HG03066 (cell line): Measurements from ENCODE around the gene LAMB3.

Source experiments
- ATAC-seq: cut with Tn5 transposase; IDR thresholded peaks from one replicate; pipeline ENCODE4 v1.9.1; 2021; ENCODE audit warnings: low read depth; ENCODE audit not compliant: unreplicated experiment

Gene LAMB3

GRCh38 chr1:209619696-209620486 lies 32.3 kb downstream of the LAMB3 start:
- no peak for ATAC-seq

DNA sequence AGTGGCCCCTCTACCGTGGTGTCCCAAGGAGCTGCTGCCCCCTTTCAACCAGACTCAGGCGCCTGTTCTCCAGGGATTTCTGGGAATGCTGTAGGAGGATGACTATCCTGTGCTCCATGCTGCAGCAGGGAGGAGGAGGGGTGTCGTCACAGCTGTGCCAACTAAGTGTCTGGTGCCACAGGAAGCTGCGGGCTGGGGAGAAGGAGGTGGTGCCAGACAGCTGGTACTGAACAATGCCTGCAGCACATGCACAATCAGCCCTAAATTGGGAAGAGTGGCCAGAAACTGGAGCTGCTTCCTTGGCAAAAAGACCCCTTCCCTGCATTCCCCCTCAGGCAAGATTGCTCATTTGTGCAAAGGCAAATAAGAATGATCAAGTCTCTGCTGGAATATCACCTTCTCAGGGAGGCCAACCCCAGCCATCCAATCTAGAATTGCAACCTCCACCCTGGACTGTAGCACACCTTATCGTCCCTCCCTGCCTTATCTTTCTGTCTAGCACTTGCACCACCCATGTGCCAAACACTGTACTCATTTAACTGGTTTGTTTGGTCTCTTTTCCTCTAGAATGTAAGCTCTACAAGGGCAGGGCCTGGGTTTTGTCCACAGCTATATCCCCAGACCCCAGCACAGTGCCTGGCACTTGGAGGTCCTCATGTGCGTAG lies 33.3 kb downstream of the LAMB3 start:
- ATAC-seq: no peak

- no peak for ATAC-seq
Observed at GRCh38 chr1:209618291-209618690, 33.9 kb downstream of the LAMB3 start.

DNA sequence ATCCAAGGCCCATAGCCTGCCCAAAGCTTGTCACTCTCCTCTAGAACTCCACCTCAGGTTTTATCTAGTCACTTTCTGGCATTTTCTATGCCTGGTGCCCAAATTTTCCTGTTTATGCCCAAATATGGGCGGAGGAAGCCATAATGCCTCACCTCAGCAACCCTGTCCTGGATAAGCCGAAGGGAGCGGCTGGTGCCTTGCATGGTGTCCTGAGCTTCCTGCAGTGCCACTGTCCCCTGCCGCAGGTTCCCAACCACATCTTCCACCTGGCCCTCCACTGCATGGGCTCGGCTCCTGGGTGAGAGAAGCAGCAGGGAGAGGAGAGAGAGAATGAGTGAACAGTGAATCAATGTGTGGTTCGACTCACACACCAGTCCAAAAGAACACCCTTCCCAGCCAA lies 34.5 kb downstream of the LAMB3 start:
- no peak for ATAC-seq

DNA sequence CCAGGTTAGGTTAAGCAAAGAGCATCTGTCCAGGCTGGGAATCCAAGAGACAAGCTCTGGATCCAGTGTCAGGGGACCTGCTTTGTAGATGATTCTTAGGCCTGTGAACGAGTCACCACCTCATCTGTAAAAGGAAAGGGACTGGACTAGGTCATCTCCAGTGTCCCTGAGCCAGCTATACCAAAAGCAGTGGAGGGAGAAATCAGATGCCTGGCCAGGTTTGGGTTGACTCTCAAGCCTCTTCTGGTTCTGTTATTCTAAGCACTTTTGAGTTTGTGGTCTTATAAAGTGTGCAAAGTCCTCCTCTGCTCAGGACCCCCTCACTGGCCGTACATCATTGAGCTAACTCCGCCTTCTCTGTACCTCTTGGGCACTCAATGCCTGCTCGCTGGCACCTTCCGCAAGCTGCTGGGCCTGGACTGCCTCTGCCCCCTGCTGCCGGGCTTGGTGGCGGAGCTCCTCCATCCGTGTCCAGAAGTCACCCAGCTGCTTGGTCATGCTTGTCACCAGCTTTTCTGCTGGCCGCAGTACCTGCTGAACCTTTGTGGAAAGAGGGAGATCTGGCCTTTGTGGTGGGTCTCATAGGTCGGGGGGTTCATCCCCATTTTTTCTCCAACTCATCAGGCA lies 35.1 kb downstream of the LAMB3 start:
- no peak for ATAC-seq

GRCh38 chr1:209616366-209617046 lies 35.7 kb downstream of the LAMB3 start:
- no peak for ATAC-seq

- no peak for ATAC-seq
Observed at GRCh38 chr1:209614906-209615305, 37.3 kb downstream of the LAMB3 start.

DNA sequence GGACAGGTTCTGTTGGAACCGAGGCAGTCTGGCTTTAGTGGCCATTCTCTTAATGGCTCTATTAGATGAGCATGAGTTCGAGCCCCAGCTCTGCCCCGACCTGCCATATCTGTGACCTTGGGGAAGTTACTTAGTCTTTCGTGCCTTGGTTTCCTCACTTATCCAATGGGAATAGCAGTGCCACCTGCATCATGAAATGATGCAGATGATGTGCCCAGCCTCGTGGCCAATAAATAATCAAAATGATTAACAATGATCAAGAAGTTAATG lies 38.1 kb downstream of the LAMB3 start:
- no peak for ATAC-seq

- ATAC-seq: no peak
Observed at GRCh38 chr1:209613400-209614150, 38.6 kb downstream of the LAMB3 start.

DNA sequence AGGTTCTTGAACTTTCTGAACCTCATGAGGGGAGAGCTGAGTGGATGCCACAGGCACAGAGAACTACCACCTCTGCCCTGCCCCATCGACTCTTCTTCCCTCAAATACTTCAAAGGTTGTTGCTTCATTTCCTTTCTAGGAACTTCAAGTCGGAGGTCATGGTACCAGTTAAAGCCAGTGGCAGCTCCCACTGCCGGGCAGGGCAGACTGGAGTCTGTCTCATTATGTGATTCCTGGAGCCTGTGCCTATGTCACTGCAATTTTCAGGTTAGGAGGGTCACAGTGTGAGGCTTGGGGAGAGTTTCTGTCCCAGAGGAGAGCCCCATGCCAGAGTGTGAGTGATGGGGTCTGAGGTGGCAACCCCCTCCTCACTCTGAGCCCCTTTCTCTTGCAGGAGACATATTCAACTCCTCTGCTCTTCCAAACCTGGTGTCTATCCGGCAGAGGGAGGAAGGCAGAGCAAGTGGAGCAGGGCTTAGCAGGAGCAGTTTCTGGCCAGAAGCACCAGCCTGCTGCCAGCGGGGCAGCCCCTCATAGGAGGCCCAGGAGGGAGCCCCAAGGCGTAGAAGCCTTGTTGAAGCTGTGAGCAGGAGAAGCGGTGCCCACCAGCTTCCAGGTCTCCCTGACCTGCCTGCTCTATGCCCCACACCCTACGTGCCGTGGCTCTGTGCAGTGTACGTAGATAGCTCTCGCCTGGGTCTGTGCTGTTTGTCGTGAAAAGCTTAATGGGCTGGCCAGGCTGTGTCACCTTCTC lies 39.4 kb downstream of the LAMB3 start:
- no peak for ATAC-seq

- ATAC-seq: no peak
Observed at GRCh38 chr1:209611771-209612570, 40.3 kb downstream of the LAMB3 start.

DNA sequence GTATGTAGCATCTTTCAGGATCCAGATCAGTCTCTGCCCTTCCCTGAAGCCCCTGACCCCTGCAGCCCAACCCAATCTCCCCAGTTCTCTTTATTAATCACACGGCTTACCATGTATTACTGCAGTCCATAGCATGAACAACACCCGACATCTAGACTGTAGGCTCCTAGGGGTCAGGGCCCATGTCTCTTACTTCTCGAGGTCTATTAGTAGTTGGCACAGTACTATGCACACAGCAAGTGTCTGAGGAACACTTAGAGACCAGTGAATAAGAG lies 41.7 kb downstream of the LAMB3 start:
- ATAC-seq: no peak

- ATAC-seq: no peak
Observed at GRCh38 chr1:209609791-209610630, 42.2 kb downstream of the LAMB3 start.

- no peak for ATAC-seq
Observed at GRCh38 chr1:209609041-209609790, 43.0 kb downstream of the LAMB3 start.

DNA sequence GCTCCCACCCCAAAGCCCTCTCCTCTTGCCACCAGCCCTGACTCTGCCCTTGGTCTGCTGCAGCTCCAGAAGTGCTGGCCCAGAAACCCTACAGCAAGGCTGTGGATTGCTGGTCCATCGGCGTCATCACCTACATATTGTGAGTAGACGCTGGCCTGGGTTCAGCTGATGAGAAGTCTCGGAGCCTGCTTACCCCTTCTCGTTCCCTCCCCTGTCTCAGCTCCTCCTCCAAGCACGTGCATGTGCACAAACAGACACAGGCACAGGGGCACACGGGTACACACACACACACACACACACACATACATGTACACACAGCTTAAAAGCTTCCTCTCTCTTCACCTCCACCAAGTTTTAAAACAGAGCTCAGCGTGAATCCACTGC lies 44.4 kb downstream of the LAMB3 start:
- peak; percentile 18 for ATAC-seq

GRCh38 chr1:209607102-209607794 lies 45.0 kb downstream of the LAMB3 start:
- ATAC-seq: peak; percentile 79

DNA sequence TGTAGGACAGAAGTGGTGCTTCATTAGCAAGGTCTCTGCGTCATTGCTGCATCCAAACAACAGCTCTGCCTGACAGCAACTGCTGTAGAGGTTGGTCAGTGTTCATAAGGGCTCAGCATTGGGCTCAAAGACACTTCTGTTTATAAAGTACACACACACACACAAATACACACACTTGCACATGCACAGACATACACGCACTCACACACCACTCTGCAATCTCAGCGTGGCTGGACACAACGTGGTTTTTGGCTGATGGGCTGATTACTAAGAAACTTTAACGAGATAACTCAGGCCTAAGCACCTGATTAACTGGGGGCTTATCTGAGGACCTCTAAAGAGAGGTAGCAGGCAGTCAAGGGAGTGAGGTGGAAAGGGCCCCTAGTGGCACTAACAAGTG lies 48.3 kb downstream of the LAMB3 start:
- no peak for ATAC-seq
